Left lung (tissue), 10 donors: ENCODE measurements around the gene OIT3. TPM values are rescaled to one million over a fixed set of nuclear protein-coding genes. Genes with fewer than 3 reads are reported as not detected.

Experiments used
- ATAC-seq: fragments of 200-7000 bp; cut with Tn5 transposase; one replicate; pipeline ENCODE4 v1.9.1; 2020; ENCODE audit warnings: moderate library complexity
- DNase-seq, 4 donors: peaks; one replicate each; pipeline ENCODE4 v3.0.0-alpha.2; 2013 to 2020
- H3K27ac ChIP-seq, 2 donors: fragments of 200-600 bp; sonication (generic) in 1 of 2; one replicate each; pipeline versions ENCODE4 v1.5.0 to v1.8.0; 2020 to 2021
- H3K27me3 ChIP-seq, 2 donors: fragments of 200-600 bp; sonication (generic) in 1 of 2; one replicate each; pipeline versions ENCODE4 v1.5.0 to v1.8.0; 2020 to 2021
- H3K36me3 ChIP-seq, 2 donors: fragments of 200-600 bp; sonication (generic) in 1 of 2; one replicate each; pipeline versions ENCODE4 v1.5.0 to v1.8.0; 2020 to 2021
- H3K4me1 ChIP-seq, 2 donors: fragments of 200-600 bp; one replicate each; pipeline ENCODE4 v1.8.0; 2021
- H3K4me3 ChIP-seq, 2 donors: fragments of 200-600 bp; sonication (generic) in 1 of 2; one replicate each; pipeline versions ENCODE4 v1.5.0 to v1.8.0; 2020 to 2021; ENCODE audit warnings: mild to moderate bottlenecking in 1 of 2
- H3K9me3 ChIP-seq, 2 donors: fragments of 200-600 bp; sonication (generic) in 1 of 2; one replicate each; pipeline versions ENCODE4 v1.5.0 to v1.8.0; 2020 to 2021
- intact Hi-C, 2 donors: fragments of 100-400 bp; cut with DNase I; formaldehyde crosslinking; loops; one replicate each; pipeline versions ENCODE4 v1.11.2 to v1.14.2; 2022
- polyA plus RNA-seq, 6 donors: library from polyadenylated mRNA; unstranded; fragments of 120-200 nt; gene quantifications; one replicate each; pipeline ENCODE4 v1.2.1, GENCODE V29; 2013; ENCODE audit not compliant: insufficient read length in 6 of 6
- total RNA-seq, 2 donors: library from RNA; stranded (reverse); fragmentation: NEBNext Ultra II Directional; extraction: Animal tissue kit (Norgen Biotek cat#: 25700); gene quantifications; one replicate each; pipeline ENCODE4 v1.2.1, GENCODE V29; 2021
- TF ChIP-seq, protein P1 (sequence below), 2 donors: fragments of 200-600 bp; sonication (generic) in 1 of 2; IDR thresholded peaks; one replicate each; pipeline versions ENCODE4 v1.5.0 to v1.8.0; 2021; ENCODE audit warnings: antibody characterized with exemption in 2 of 2
- donor health status: DM: no; HTN: yes; CAD: no.
- donor health status: DM: no; HTN: no; CAD: no.

OIT3 gene
- total and polyA plus RNA-seq, 8 donors: 0.21 to 1.4 (median 1.00) TPM; not detected in 1

DNA sequence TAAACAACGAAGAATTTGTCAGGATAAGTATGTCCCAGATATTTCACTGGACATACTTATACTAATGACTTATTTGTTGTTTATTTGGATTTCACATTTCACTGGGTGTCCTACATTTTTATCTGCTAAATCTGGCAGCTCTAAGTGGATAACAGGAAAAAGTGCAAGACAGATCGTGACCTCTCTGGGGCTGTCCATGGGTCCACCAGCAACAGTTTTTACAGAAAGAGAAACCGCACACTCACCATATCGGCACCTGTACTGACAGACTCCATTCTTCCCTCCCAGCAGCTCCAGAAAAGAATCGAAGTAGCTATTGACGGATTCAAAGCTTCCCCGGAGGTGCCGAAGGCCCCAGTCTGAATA is 60.7 kb downstream of the OIT3 start:
- ATAC-seq (no peak), DNase-seq (no peak)
- Histone ChIP-seq H3K27ac (no peak overlapping the region), H3K27me3 (no peaks in the 10 kb centered on the region), H3K4me1 (no peaks in the 10 kb centered on the region), H3K9me3 (no peaks in the 10 kb centered on the region), H3K4me3 (no peak overlapping the region), H3K36me3 (no peaks in the 10 kb centered on the region)
- intact Hi-C loops: no loop called here
- TF ChIP-seq, protein P1, sequence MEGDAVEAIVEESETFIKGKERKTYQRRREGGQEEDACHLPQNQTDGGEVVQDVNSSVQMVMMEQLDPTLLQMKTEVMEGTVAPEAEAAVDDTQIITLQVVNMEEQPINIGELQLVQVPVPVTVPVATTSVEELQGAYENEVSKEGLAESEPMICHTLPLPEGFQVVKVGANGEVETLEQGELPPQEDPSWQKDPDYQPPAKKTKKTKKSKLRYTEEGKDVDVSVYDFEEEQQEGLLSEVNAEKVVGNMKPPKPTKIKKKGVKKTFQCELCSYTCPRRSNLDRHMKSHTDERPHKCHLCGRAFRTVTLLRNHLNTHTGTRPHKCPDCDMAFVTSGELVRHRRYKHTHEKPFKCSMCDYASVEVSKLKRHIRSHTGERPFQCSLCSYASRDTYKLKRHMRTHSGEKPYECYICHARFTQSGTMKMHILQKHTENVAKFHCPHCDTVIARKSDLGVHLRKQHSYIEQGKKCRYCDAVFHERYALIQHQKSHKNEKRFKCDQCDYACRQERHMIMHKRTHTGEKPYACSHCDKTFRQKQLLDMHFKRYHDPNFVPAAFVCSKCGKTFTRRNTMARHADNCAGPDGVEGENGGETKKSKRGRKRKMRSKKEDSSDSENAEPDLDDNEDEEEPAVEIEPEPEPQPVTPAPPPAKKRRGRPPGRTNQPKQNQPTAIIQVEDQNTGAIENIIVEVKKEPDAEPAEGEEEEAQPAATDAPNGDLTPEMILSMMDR (IDR thresholded peaks at IDR 0.05): no peak

DNA sequence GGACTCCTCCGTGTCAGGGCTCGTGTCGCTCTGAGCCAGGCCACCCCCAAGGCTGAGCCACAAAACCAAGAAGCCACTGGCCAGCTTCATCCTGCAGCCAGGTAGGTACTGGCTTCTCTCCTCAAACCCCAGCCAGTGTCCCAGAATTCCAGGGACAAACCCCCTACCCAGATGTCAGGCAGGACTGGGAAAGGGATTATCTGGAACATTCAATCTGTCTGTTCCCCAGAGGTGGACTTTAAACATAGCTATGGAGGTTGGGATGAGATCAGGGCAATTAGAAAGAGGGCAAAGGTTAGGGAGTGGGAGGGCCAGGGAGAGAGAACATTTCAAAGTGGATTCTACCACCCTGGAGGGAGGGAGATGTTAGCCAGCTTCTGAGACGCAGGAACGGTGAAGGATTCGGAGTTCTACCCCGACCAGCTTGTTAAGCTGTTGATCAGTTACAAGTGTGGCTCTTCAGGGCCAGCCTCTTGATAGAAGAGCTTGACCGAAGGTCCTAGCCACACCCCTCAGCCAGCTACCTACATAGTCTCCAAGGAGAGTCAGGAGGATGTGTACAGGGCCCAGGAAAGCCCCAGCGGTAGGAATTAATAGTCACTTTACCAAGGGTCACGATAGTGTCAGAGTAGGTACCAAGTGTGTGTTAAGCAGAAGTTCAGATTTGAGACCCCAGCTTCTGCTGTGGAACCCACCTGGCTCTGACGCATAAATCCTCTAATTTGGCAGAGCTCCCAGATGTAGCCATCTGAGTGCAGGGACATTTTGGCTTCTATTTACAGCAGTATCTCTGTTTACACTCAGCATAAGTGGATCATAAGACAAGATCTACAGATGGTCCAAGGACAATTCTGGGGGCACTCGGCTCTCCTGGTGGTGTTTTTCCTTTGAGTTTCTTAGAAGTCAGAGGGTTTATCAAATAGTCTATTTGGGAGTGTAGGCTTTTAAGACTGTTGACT is 61.3 kb downstream of the OIT3 start, which contains the start of gene PLA2G12B:
TSS of gene PLA2G12B (minus strand) at position 211 of the 959 bp plus-strand sequence. CDS start at position 90, 121 bp downstream.
- DNase-seq (peak in 2 of 4 donors; percentile 37 to 79), ATAC-seq (peak; percentile 94)
- no peaks in the 10 kb centered on the region for H3K27me3 ChIP-seq
- TF ChIP-seq, protein P1 (IDR thresholded peaks at IDR 0.05): no peak
- no peak within 1 kb of the TSS for H3K27ac ChIP-seq
- no peak within 1 kb of the TSS for H3K4me3 ChIP-seq
- no peaks in the 10 kb centered on the region for H3K36me3 ChIP-seq
- intact Hi-C loops: no loop called here
- no peaks in the 10 kb centered on the region for H3K4me1 ChIP-seq
- no peaks in the 10 kb centered on the region for H3K9me3 ChIP-seq

DNA sequence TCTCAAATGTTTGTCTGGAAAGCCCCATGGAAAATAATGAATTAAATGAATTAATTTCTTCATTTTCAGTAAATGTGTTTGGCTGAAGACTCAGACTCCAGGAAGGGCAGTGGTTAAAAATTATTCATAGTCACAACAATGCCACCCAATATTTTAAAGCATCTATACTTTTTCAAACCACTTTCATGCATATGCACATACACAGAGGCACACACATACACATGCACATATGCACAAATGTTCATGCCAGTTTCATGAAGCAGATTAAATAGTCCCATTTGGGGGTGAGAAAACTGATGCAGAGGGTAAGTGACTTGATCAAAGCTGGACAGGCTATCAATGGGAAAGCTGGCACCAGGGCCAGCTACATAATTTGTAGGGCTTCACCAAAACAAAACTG is 62.5 kb downstream of the OIT3 start:
- TF ChIP-seq, protein P1 (IDR thresholded peaks at IDR 0.05): no peak
- Histone ChIP-seq H3K9me3 (no peaks in the 10 kb centered on the region), H3K4me3 (no peak overlapping the region), H3K4me1 (no peaks in the 10 kb centered on the region), H3K27me3 (no peaks in the 10 kb centered on the region), H3K27ac (no peak overlapping the region), H3K36me3 (no peaks in the 10 kb centered on the region)
- no peak for ATAC-seq
- DNase-seq: no peak
- intact Hi-C loops: no loop called here

DNA sequence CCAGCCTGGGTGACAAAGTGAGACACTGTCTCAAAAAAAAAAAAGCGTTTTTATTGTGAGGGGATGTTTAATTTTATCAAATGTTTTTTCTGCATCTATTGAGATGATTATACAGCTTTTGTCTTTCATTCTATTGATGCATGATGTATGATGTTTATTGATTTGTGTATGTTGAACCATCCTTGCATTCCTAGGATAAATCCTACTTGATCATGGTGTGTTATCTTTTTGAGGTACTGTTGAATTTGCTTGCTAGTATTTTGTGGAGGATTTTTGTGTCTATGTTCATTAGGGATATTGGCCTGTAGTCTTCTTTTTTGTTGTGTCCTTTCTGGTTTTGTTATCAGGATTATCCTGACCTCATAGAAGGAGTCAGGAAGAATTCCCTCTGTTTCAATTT is 83.3 kb downstream of the OIT3 start:
- no peak overlapping the region for H3K4me3 ChIP-seq
- H3K36me3 ChIP-seq: no peaks in the 10 kb centered on the region
- intact Hi-C loops: no loop called here
- ATAC-seq (no peak), DNase-seq (no peak)
- H3K27ac ChIP-seq: no peak overlapping the region
- H3K27me3 ChIP-seq: no peaks in the 10 kb centered on the region
- peaks cover 0 to 59% of the 10 kb centered on the region in 2 donors for H3K9me3 ChIP-seq
- TF ChIP-seq, protein P1 (IDR thresholded peaks at IDR 0.05): no peak
- H3K4me1 ChIP-seq: no peaks in the 10 kb centered on the region

DNA sequence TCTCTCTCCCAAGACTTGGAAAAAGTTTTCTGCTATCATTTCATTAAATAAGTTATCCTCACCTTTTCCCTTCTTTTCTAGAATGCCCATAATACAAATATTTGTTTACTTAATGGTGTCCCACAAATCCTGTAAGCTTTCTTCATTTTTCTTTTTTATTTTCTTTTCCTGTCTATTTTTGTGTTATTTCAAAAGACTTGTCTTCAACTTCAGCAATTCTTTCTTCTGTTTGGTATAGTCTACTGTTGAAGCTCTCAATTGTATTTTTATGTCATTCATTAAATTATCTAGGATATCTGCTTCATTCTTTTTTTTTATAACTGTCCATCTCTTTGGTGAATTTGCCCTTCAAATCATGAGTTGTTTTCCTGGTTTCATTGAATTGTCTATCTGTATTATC is 86.2 kb downstream of the OIT3 start:
- TF ChIP-seq, protein P1 (IDR thresholded peaks at IDR 0.05): no peak
- peaks cover 0 to 59% of the 10 kb centered on the region in 2 donors for H3K9me3 ChIP-seq
- no peaks in the 10 kb centered on the region for H3K4me1 ChIP-seq
- H3K27ac ChIP-seq: no peak overlapping the region
- H3K4me3 ChIP-seq: no peak overlapping the region
- intact Hi-C loops: no loop called here
- DNase-seq: no peak
- no peak for ATAC-seq
- H3K36me3 ChIP-seq: no peaks in the 10 kb centered on the region
- no peaks in the 10 kb centered on the region for H3K27me3 ChIP-seq
